ENCODE measurements around the gene SGSM1.

SGSM1 gene

DNA sequence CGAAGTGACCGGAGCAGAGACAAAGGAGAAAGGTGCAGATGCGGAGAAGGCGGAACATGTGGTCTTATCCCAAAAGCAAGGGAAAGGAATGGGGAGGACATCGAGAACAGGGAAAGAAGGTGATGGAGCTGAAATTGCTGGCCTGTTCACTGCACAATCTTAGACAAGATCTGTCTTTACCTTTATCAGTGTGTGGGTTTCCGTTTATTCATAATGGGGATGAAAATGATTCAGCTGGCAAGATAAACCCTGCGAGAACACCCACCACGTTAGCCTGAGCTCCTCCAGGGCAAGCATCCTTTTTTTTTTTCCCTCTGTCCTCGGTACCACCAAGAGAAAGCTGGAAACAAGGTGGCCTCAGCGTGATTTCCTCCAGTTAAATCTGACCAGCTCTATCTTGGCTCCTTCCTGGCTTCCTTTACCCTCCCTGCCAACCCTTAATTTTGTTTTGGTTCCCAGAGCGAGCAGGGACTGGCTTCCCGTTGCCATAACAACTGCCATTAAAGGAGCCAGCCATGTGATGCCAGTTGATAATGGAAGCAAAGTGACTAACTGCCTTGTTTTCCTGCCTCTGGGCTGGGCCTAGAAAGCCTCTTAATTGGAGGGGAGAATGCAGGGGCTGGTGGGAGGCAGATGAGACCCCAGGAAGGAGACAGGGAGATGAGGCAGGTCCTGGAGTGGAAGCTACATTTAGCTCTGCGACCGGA, 4.2 kb downstream of the SGSM1 start:
- H3K27me3 ChIP-seq (ENCODE audit: control insufficient read depth, insufficient read depth, low read length) = no peaks in the 10 kb centered on the region
- peaks cover 12% of the 10 kb centered on the region for H3K4me1 ChIP-seq (ENCODE audit: control insufficient read depth, low read depth, low read length)
- H3K36me3 ChIP-seq (ENCODE audit: control insufficient read depth, low read depth, low read length) = no peaks in the 10 kb centered on the region

GRCh38 chr22:24812950-24813775, 7.2 kb downstream of the SGSM1 start:
- Histone ChIP-seq H3K9me3 (ENCODE audit: control insufficient read depth, low read depth, low read length) (no peaks in the 10 kb centered on the region), H3K27ac (ENCODE audit: low read length) (no peak overlapping the region), H3K27me3 (ENCODE audit: control insufficient read depth, insufficient read depth, low read length) (no peaks in the 10 kb centered on the region), H3K4me1 (ENCODE audit: control insufficient read depth, low read depth, low read length) (peaks cover 6% of the 10 kb centered on the region), H3K9ac (ENCODE audit: low read length) (no peak overlapping the region), H3K36me3 (ENCODE audit: control insufficient read depth, low read depth, low read length) (no peaks in the 10 kb centered on the region), H3K4me3 (ENCODE audit: low read length) (no peak overlapping the region)

More for the DNA sequence above, 4.2 kb downstream of the SGSM1 start:
- no peaks in the 10 kb centered on the region for H3K9me3 ChIP-seq (ENCODE audit: control insufficient read depth, low read depth, low read length)
- H3K27ac ChIP-seq (ENCODE audit: low read length) = no peak overlapping the region
- H3K9ac ChIP-seq (ENCODE audit: low read length) = no peak overlapping the region
- no peak overlapping the region for H3K4me3 ChIP-seq (ENCODE audit: low read length)

DNA sequence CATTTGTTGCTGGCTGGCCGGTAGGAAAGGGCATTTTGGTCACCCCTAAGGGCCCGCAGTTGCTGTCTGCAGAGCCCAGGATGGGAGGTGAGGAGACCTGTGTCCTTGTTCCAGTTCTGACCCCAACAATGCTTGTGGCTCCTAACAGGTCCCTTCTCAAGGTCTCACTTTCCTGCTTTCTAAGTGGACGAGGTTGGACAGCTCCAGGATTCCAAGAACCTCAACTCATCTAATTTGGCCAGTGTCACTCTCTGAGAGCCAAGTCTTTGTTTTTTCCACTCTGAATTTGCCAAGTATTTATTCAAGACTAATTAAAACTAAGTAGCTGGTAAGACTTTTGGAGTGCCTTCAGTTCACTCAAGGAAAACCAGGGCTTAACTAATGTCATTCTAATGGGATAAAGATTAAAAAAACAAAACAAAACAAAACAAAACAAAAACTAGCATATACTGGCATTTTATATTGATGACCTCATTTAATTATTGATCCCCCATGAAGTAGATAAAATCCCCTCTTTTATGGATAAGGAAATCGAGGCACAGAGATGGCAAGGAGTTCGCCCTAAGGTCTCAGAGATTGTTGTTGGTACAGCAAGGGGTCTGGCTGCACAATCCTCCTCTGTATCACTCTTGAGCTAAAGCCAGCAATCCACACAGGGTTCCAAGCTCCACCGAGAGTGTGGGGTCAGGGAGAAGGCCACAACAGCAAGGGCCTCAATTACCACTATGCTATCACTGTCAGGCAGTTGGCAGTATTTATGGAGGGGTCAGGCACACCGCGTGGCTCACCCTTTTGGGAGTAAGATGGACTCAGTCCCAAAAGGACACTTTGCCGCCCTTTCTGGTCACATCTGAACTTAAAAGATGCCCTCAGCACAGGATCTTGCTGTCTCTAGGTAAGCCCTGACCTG, 8.1 kb downstream of the SGSM1 start:
- H3K4me1 ChIP-seq (ENCODE audit: control insufficient read depth, low read depth, low read length) = peaks cover 6% of the 10 kb centered on the region
- H3K27me3 ChIP-seq (ENCODE audit: control insufficient read depth, insufficient read depth, low read length) = no peaks in the 10 kb centered on the region
- H3K4me3 ChIP-seq (ENCODE audit: low read length) = no peak overlapping the region
- no peak overlapping the region for H3K9ac ChIP-seq (ENCODE audit: low read length)
- H3K27ac ChIP-seq (ENCODE audit: low read length) = no peak overlapping the region
- no peaks in the 10 kb centered on the region for H3K36me3 ChIP-seq (ENCODE audit: control insufficient read depth, low read depth, low read length)
- H3K9me3 ChIP-seq (ENCODE audit: control insufficient read depth, low read depth, low read length) = no peaks in the 10 kb centered on the region

GRCh38 chr22:24816806-24817205, 10.8 kb downstream of the SGSM1 start:
- H3K4me1 ChIP-seq (ENCODE audit: control insufficient read depth, low read depth, low read length) = no peaks in the 10 kb centered on the region
- H3K9me3 ChIP-seq (ENCODE audit: control insufficient read depth, low read depth, low read length) = no peaks in the 10 kb centered on the region
- no peak overlapping the region for H3K27ac ChIP-seq (ENCODE audit: low read length)
- no peak overlapping the region for H3K4me3 ChIP-seq (ENCODE audit: low read length)
- H3K9ac ChIP-seq (ENCODE audit: low read length) = no peak overlapping the region
- H3K27me3 ChIP-seq (ENCODE audit: control insufficient read depth, insufficient read depth, low read length) = no peaks in the 10 kb centered on the region
- H3K36me3 ChIP-seq (ENCODE audit: control insufficient read depth, low read depth, low read length) = no peaks in the 10 kb centered on the region

DNA sequence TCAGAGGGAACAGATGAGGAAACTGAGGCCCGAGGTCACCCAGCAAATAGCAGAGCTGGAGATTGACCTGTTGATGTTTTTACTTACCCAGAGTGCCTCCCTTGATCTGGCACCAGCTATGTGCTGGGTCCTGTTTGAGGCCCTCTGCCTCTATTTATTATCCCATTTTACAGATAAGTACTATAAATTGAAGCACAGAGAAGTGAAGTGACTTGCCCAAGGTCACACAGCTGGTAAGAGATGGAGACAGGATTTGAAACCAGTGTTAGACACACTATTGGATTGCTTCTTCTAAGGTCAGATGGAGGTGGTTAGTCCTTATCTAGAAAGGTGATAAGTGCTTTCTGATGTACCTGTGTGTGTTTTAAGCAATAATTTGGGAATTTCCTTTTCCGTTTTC, 13.5 kb downstream of the SGSM1 start:
- Histone ChIP-seq H3K36me3 (ENCODE audit: control insufficient read depth, low read depth, low read length) (no peaks in the 10 kb centered on the region), H3K4me1 (ENCODE audit: control insufficient read depth, low read depth, low read length) (no peaks in the 10 kb centered on the region), H3K27me3 (ENCODE audit: control insufficient read depth, insufficient read depth, low read length) (no peaks in the 10 kb centered on the region), H3K4me3 (ENCODE audit: low read length) (no peak overlapping the region), H3K9ac (ENCODE audit: low read length) (no peak overlapping the region), H3K27ac (ENCODE audit: low read length) (no peak overlapping the region), H3K9me3 (ENCODE audit: control insufficient read depth, low read depth, low read length) (no peaks in the 10 kb centered on the region)

DNA sequence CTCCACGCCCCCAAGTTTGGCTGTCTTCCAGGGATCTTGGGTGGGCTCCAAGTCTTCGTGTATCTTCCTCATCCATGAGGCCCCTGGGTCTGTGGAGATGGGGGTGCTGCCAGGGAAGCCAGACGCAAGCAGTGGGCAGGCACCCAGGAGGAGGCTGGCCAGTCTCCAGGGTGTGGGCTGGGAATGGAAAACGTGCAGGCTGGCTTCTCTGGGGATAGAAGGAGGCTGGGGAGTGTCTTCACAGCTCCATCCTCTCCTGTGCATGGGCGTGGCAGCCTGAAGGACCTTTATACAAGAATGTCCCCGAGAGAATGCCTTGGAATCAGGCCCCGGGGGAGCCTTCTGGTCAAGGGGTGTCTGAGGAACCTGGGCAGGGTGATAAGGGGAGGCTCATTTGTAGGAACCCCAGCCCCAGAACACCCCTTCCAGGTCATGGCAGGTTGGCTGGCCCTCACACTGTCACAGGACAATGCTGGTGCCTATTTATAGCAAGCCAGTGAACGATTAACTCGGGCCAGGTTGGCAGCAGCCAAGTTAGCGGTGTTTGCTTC, 14.0 kb downstream of the SGSM1 start:
- Histone ChIP-seq H3K27ac (ENCODE audit: low read length) (no peak overlapping the region), H3K4me1 (ENCODE audit: control insufficient read depth, low read depth, low read length) (no peaks in the 10 kb centered on the region), H3K9me3 (ENCODE audit: control insufficient read depth, low read depth, low read length) (no peaks in the 10 kb centered on the region), H3K36me3 (ENCODE audit: control insufficient read depth, low read depth, low read length) (no peaks in the 10 kb centered on the region), H3K27me3 (ENCODE audit: control insufficient read depth, insufficient read depth, low read length) (no peaks in the 10 kb centered on the region), H3K4me3 (ENCODE audit: low read length) (no peak overlapping the region), H3K9ac (ENCODE audit: low read length) (no peak overlapping the region)

- H3K4me3 ChIP-seq (ENCODE audit: low read length) = no peak overlapping the region
- H3K9me3 ChIP-seq (ENCODE audit: control insufficient read depth, low read depth, low read length) = no peaks in the 10 kb centered on the region
- no peaks in the 10 kb centered on the region for H3K36me3 ChIP-seq (ENCODE audit: control insufficient read depth, low read depth, low read length)
- no peak overlapping the region for H3K9ac ChIP-seq (ENCODE audit: low read length)
- H3K27ac ChIP-seq (ENCODE audit: low read length) = no peak overlapping the region
- no peaks in the 10 kb centered on the region for H3K4me1 ChIP-seq (ENCODE audit: control insufficient read depth, low read depth, low read length)
- H3K27me3 ChIP-seq (ENCODE audit: control insufficient read depth, insufficient read depth, low read length) = no peaks in the 10 kb centered on the region
Measured at GRCh38 chr22:24822471-24822870, 16.5 kb downstream of the SGSM1 start.

DNA sequence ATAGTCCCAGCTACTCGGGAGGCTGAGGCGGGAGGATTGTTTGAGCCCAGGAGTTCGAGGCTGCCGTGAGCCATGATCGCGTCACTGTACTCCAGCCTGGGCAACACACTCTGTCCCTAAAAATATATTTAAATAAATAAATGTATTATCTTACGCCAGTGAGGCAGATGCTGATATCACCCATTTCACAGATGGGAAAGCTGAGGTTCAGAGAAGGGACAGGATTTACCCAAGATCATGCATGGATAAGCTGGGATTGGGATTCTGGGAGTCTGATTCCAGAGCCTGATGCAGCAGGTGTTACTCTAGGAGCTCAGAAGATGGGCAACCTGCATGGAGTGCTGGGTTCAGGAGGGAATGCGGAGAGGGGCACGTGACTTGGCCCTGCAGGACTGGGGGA, 17.8 kb downstream of the SGSM1 start:
- H3K9ac ChIP-seq (ENCODE audit: low read length) = no peak overlapping the region
- no peak overlapping the region for H3K27ac ChIP-seq (ENCODE audit: low read length)
- H3K36me3 ChIP-seq (ENCODE audit: control insufficient read depth, low read depth, low read length) = no peaks in the 10 kb centered on the region
- no peaks in the 10 kb centered on the region for H3K27me3 ChIP-seq (ENCODE audit: control insufficient read depth, insufficient read depth, low read length)
- no peak overlapping the region for H3K4me3 ChIP-seq (ENCODE audit: low read length)
- H3K9me3 ChIP-seq (ENCODE audit: control insufficient read depth, low read depth, low read length) = no peaks in the 10 kb centered on the region
- H3K4me1 ChIP-seq (ENCODE audit: control insufficient read depth, low read depth, low read length) = no peaks in the 10 kb centered on the region

DNA sequence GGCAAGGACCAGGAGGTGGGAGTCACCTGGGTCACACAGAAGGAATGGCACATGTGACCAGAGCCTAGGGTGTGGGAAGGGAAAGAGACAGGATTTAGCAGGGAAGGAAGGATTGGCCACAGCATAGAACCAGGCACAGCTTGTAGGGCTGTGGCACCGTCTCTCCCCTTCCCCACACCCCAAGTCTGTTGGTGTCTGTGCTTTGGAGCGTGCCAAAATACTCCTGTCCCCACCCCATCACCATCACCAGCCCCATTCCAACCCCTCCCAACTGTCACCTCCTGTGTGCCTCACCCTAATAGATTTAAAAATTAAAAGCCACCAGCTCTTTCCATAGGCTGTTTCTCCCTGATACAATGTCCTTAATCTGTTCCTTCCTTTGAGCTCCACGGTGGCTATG, 18.2 kb downstream of the SGSM1 start:
- Histone ChIP-seq H3K36me3 (ENCODE audit: control insufficient read depth, low read depth, low read length) (no peaks in the 10 kb centered on the region), H3K9ac (ENCODE audit: low read length) (no peak overlapping the region), H3K9me3 (ENCODE audit: control insufficient read depth, low read depth, low read length) (no peaks in the 10 kb centered on the region), H3K27me3 (ENCODE audit: control insufficient read depth, insufficient read depth, low read length) (no peaks in the 10 kb centered on the region), H3K4me1 (ENCODE audit: control insufficient read depth, low read depth, low read length) (no peaks in the 10 kb centered on the region), H3K4me3 (ENCODE audit: low read length) (no peak overlapping the region), H3K27ac (ENCODE audit: low read length) (no peak overlapping the region)

DNA sequence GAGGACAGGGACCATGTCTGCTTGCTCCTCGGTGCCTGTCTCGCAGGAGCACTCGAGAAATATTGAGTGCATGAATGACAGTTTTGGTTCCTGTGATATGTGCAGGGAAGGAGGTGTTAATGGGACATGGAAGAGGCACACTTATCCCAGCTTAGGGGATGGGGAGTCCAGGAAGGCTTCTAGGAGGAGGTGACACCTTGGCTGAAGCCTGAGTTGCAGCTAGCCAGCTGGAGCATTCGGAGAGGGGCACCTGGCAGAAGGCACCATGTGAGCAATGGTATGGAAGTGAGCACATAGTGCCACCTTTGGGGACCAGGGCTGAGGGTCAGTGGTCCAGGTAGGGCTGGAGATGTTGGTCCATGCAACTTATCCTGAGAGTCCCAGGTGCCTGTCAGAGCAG, 18.9 kb downstream of the SGSM1 start:
- Histone ChIP-seq H3K36me3 (ENCODE audit: control insufficient read depth, low read depth, low read length) (no peaks in the 10 kb centered on the region), H3K27me3 (ENCODE audit: control insufficient read depth, insufficient read depth, low read length) (no peaks in the 10 kb centered on the region), H3K9ac (ENCODE audit: low read length) (no peak overlapping the region), H3K4me1 (ENCODE audit: control insufficient read depth, low read depth, low read length) (no peaks in the 10 kb centered on the region), H3K4me3 (ENCODE audit: low read length) (no peak overlapping the region), H3K27ac (ENCODE audit: low read length) (no peak overlapping the region), H3K9me3 (ENCODE audit: control insufficient read depth, low read depth, low read length) (no peaks in the 10 kb centered on the region)

GRCh38 chr22:24826710-24827285, 20.8 kb downstream of the SGSM1 start:
- Histone ChIP-seq H3K4me3 (ENCODE audit: low read length) (no peak overlapping the region), H3K9ac (ENCODE audit: low read length) (no peak overlapping the region), H3K36me3 (ENCODE audit: control insufficient read depth, low read depth, low read length) (no peaks in the 10 kb centered on the region), H3K4me1 (ENCODE audit: control insufficient read depth, low read depth, low read length) (peaks cover 10% of the 10 kb centered on the region), H3K9me3 (ENCODE audit: control insufficient read depth, low read depth, low read length) (no peaks in the 10 kb centered on the region), H3K27ac (ENCODE audit: low read length) (no peak overlapping the region), H3K27me3 (ENCODE audit: control insufficient read depth, insufficient read depth, low read length) (no peaks in the 10 kb centered on the region)
